IMR-90 (cell line): Measurements from ENCODE around the gene HIVEP1. TPM values are rescaled to one million over a fixed set of nuclear protein-coding genes. Genes with fewer than 3 reads are reported as not detected.

Experiments
- ATAC-seq: fragments of 200-7000 bp; cut with Tn5 transposase; 2 replicates; pipeline ENCODE4 v1.9.1; 2020; ENCODE audit warnings: low read depth, mild to moderate bottlenecking, moderate library complexity
- BruUV-seq: library from RNA; stranded (reverse); fragments of 400-500 nt; replicated peaks from 2 replicates; lab custom pipeline; 2021; lab: Mats Ljungman, UMichigan
- CTCF ChIA-PET: fragments of 300-600 bp; formaldehyde crosslinking; extraction: SDS; loops from one replicate; lab custom pipeline; 2021; ENCODE audit warnings: antibody characterized with exemption; lab: Yijun Ruan, JAX
- POLR2A ChIA-PET: fragments of 300-600 bp; sonication (Branson Sonifier 250); formaldehyde crosslinking; loops from one replicate; lab custom pipeline; 2022; ENCODE audit warnings: antibody characterized with exemption; ENCODE audit not compliant: unreplicated experiment; lab: Charles Lee
- DNase-seq: peaks from one replicate; pipeline ENCODE4 v3.0.0; 2013
- H2AFZ ChIP-seq: replicated peaks from 2 replicates; pipeline ENCODE3; 2013; ENCODE audit warnings: low read length, mild to moderate bottlenecking; ENCODE audit not compliant: poor library complexity
- H2AK5ac ChIP-seq: 2 replicates; pipeline ENCODE4 v1.6.1; 2013; ENCODE audit warnings: low read depth, low read length, inconsistent platforms
- H2AK9ac ChIP-seq: replicated peaks from 2 replicates; pipeline ENCODE3; 2013; ENCODE audit warnings: mild to moderate bottlenecking, low read depth, low read length, moderate library complexity; ENCODE audit not compliant: poor library complexity
- H2BK120ac ChIP-seq: 2 replicates; pipeline ENCODE4 v1.6.1; 2013; ENCODE audit warnings: low read depth, low read length, inconsistent platforms
- H2BK15ac ChIP-seq: 3 replicates; pipeline ENCODE4 v1.6.1; 2013; ENCODE audit warnings: low read depth, low read length, inconsistent platforms
- H2BK20ac ChIP-seq: 2 replicates; pipeline ENCODE4 v1.6.1; 2013; ENCODE audit warnings: low read depth, mild to moderate bottlenecking, inconsistent platforms, low read length, moderate library complexity
- H2BK5ac ChIP-seq: 2 replicates; pipeline ENCODE4 v1.6.1; 2013; ENCODE audit warnings: mild to moderate bottlenecking, low read depth, low read length, inconsistent platforms; ENCODE audit not compliant: poor library complexity, severe bottlenecking
- H3K14ac ChIP-seq: replicated peaks from 2 replicates; pipeline ENCODE4 v1.6.1; 2013; ENCODE audit warnings: low read depth, low read length, inconsistent platforms
- H3K18ac ChIP-seq: 2 replicates; pipeline ENCODE4 v1.6.1; 2013; ENCODE audit warnings: low read depth, low read length, control low read depth
- H3K23ac ChIP-seq: 2 replicates; pipeline ENCODE4 v1.6.1; 2013; ENCODE audit warnings: low read depth, low read length, inconsistent platforms
- H3K27ac ChIP-seq: 2 replicates; pipeline ENCODE4 v1.5.1; 2013; ENCODE audit warnings: mild to moderate bottlenecking, control low read depth, low read length; ENCODE audit not compliant: insufficient read depth
- H3K27me3 ChIP-seq: 2 replicates; pipeline ENCODE4 v1.6.1; 2013; ENCODE audit warnings: low read length; ENCODE audit not compliant: control insufficient read depth, insufficient read depth
- H3K36me3 ChIP-seq: 2 replicates; pipeline ENCODE4 v1.6.1; 2013; ENCODE audit warnings: low read length, mixed read lengths; ENCODE audit not compliant: control insufficient read depth, insufficient read depth
- H3K4ac ChIP-seq: 2 replicates; pipeline ENCODE4 v1.6.1; 2013; ENCODE audit warnings: low read depth, low read length, inconsistent platforms
- H3K4me1 ChIP-seq: 2 replicates; pipeline ENCODE4 v1.6.1; 2013; ENCODE audit warnings: low read length, mixed read lengths; ENCODE audit not compliant: control insufficient read depth, insufficient read depth
- H3K4me2 ChIP-seq: 2 replicates; pipeline ENCODE4 v1.6.1; 2013; ENCODE audit warnings: low read depth, mild to moderate bottlenecking, control low read depth, low read length, moderate library complexity
- H3K4me3 ChIP-seq: 2 replicates; pipeline ENCODE4 v1.5.1; 2013; ENCODE audit warnings: low read depth, mild to moderate bottlenecking, control low read depth, low read length, moderate library complexity; ENCODE audit not compliant: insufficient read depth
- H3K56ac ChIP-seq: 2 replicates; pipeline ENCODE4 v1.6.1; 2013; ENCODE audit warnings: low read length, inconsistent platforms; ENCODE audit not compliant: insufficient read depth; ENCODE audit errors: extremely low read depth
- H3K79me1 ChIP-seq, 2 experiments: 2 replicates each; pipeline ENCODE4 v1.6.1; 2013; ENCODE audit warnings: low read length in 2 of 2, inconsistent platforms in 1 of 2, low read depth in 1 of 2
- H3K9ac ChIP-seq: 2 replicates; pipeline ENCODE4 v1.6.1; 2013; ENCODE audit warnings: low read depth, low read length, control low read depth
- H3K9me1 ChIP-seq: 2 replicates; pipeline ENCODE4 v1.6.1; 2013; ENCODE audit warnings: low read length, inconsistent platforms; ENCODE audit not compliant: insufficient read depth
- H3K9me3 ChIP-seq: 2 replicates; pipeline ENCODE4 v1.6.1; 2013; ENCODE audit warnings: low read length; ENCODE audit not compliant: control insufficient read depth, insufficient read depth
- H4K20me1 ChIP-seq: 2 replicates; pipeline ENCODE4 v1.6.1; 2013; ENCODE audit warnings: low read length, inconsistent platforms; ENCODE audit not compliant: insufficient read depth
- H4K5ac ChIP-seq: 2 replicates; pipeline ENCODE4 v1.6.1; 2013; ENCODE audit warnings: mild to moderate bottlenecking, low read depth, low read length, control low read depth
- H4K8ac ChIP-seq, 2 experiments: 2 replicates each; pipeline ENCODE4 v1.6.1; 2013; ENCODE audit warnings: low read depth in 2 of 2, low read length in 2 of 2, control low read depth in 1 of 2, inconsistent platforms in 1 of 2
- H4K91ac ChIP-seq: 2 replicates; pipeline ENCODE4 v1.6.1; 2013; ENCODE audit warnings: low read depth, low read length, inconsistent platforms; ENCODE audit not compliant: insufficient read depth
- CTCF ChIP-seq: conservative IDR thresholded peaks from 2 replicates; pipeline ENCODE4 v1.5.1; 2012; ENCODE audit warnings: mild to moderate bottlenecking, low read depth, low read length, improper control_type of control experiment
- FOS ChIP-seq: fragments of 150-350 bp; IDR thresholded peaks from 2 replicates; pipeline ENCODE4 v1.6.1; 2016; ENCODE audit warnings: low read depth, low read length
- POLR2A ChIP-seq: IDR thresholded peaks from 2 replicates; pipeline ENCODE4 v1.6.1; 2012; ENCODE audit warnings: mild to moderate bottlenecking, low read depth, low read length
- RAD21 ChIP-seq: IDR thresholded peaks from 2 replicates; pipeline ENCODE4 v1.6.1; 2012; ENCODE audit warnings: low read length, improper control_type of control experiment
- RFX5 ChIP-seq: IDR thresholded peaks from 2 replicates; pipeline ENCODE4 v1.8.0; 2012; ENCODE audit warnings: low read depth, mild to moderate bottlenecking, low read length, moderate library complexity
- SMC3 ChIP-seq: fragments of 150-350 bp; IDR thresholded peaks from 2 replicates; pipeline ENCODE4 v1.6.1; 2016; ENCODE audit warnings: low read depth, mild to moderate bottlenecking, antibody characterized with exemption, low read length, moderate library complexity
- WGBS, 2 experiments: methylation state at CpG; one replicate each; pipeline versions ENCODE4 v1.1.5 to v1.1.7; 2013; ENCODE audit warnings: missing lambda C conversion rate in 2 of 2; ENCODE audit not compliant: insufficient read length in 1 of 2; ENCODE audit errors: extremely low coverage in 2 of 2; 5-methylcytosine and 5-hydroxymethylcytosine counted together
- dilution Hi-C: fragments of 300-500 bp; cut with HindIII; formaldehyde crosslinking; loops from one replicate; pipeline ENCODE4 v1.14.3; 2018; ENCODE audit warnings: low sequenced_read_pairs; ENCODE audit not compliant: unreplicated experiment
- in situ Hi-C: fragments of 300-500 bp; cut with MboI; formaldehyde crosslinking; loops from 3 replicates; pipeline ENCODE4 v1.14.3; 2019; ENCODE audit warnings: low sequenced_read_pairs, inconsistent platforms, mixed read lengths
- intact Hi-C: fragments of 100-400 bp; cut with micrococcal nuclease; formaldehyde crosslinking; loops from 2 replicates; pipeline ENCODE4 v1.10.0; 2022
- polyA plus RNA-seq, 3 experiments: library from polyadenylated mRNA; depleted of rRNA; stranded (reverse); fragments of >200 nt; gene quantifications; 2 replicates each; pipeline ENCODE4 v1.2.3, GENCODE V29; 2012; ENCODE audit warnings: low replicate concordance in 1 of 3
- total RNA-seq: library from RNA; depleted of rRNA; stranded (reverse); fragments of >200 nt; gene quantifications from 2 replicates; pipeline ENCODE4 v1.2.3, GENCODE V29; 2012

Gene HIVEP1
- total and polyA plus RNA-seq, 2 of the 4 experiments (the other 2 are of a cell fraction), result 13.0 to 17.2 TPM

GRCh38 chr6:11977193-11977592, 34.9 kb upstream of the HIVEP1 start:
- no peaks in the 10 kb centered on the region for H4K20me1 ChIP-seq
- BruUV-seq, result no TSS peak
- no CpG with 5 or more reads among the region's 5 CpGs for WGBS, 2 experiments
- no peak overlapping the region for H2AK9ac ChIP-seq
- no peak overlapping the region for H2BK5ac ChIP-seq
- no peak overlapping the region for H3K4me3 ChIP-seq
- no peaks in the 10 kb centered on the region for H3K27me3 ChIP-seq
- intact Hi-C loops, result no loop called here
- no peaks in the 10 kb centered on the region for H3K9me3 ChIP-seq
- H2AK5ac ChIP-seq, result no peak overlapping the region
- H3K56ac ChIP-seq, result no peak overlapping the region
- H2BK20ac ChIP-seq, result no peak overlapping the region
- H4K91ac ChIP-seq, result no peak overlapping the region
- no peak overlapping the region for H3K9ac ChIP-seq
- ChIA-PET POLR2A (no interaction called here), CTCF (no interaction called here)
- no peak overlapping the region for H2AFZ ChIP-seq
- DNase-seq, result no peak
- no peak for ATAC-seq
- no peak overlapping the region for H3K27ac ChIP-seq
- no peak overlapping the region for H3K14ac ChIP-seq
- H4K5ac ChIP-seq, result no peak overlapping the region
- dilution Hi-C loops, result no loop called here
- peaks cover 6% of the 10 kb centered on the region for H3K4me1 ChIP-seq
- H3K4me2 ChIP-seq, result no peak overlapping the region
- no peak overlapping the region; the same call in 2 of the 3 replicates for H2BK15ac ChIP-seq
- no peak for TF ChIP-seq FOS
- TF ChIP-seq POLR2A, result no peak
- TF ChIP-seq CTCF, result no peak
- no peak for TF ChIP-seq RFX5
- TF ChIP-seq RAD21, result no peak
- no peak for TF ChIP-seq SMC3
- in situ Hi-C loops, result no loop called here
- no peak overlapping the region for H3K4ac ChIP-seq
- H4K8ac ChIP-seq, result no peak overlapping the region
- H2BK120ac ChIP-seq, result no peak overlapping the region
- no peaks in the 10 kb centered on the region for H3K36me3 ChIP-seq
- peaks cover 9% of the 10 kb centered on the region for H3K9me1 ChIP-seq
- H3K23ac ChIP-seq, result no peak overlapping the region
- no peaks in the 10 kb centered on the region; a peak in 1 of 4 replicates for H3K79me1 ChIP-seq
- no peak overlapping the region for H3K18ac ChIP-seq
